Left renal cortex interstitium (tissue), 4 donors: ENCODE data around the gene CLTCL1. TPM values are rescaled to one million over a fixed set of nuclear protein-coding genes. Genes with fewer than 3 reads are reported as not detected.
"Not testable (repeated sequence)": the region's sequence is repeated elsewhere in the genome, so short reads cannot be mapped to it uniquely, and the experiment has no call there.

Experiments
- DNase-seq, 4 donors: peaks; one replicate each; pipeline ENCODE4 v3.0.0-alpha.2; 2013; ENCODE audit warnings: low read depth in 4 of 4, low spot score in 2 of 4, missing footprints in 1 of 4
- polyA plus RNA-seq, 4 donors: library from polyadenylated mRNA; unstranded; fragments of 120-200 nt; gene quantifications; one replicate each; pipeline ENCODE4 v1.2.1, GENCODE V29; 2013; ENCODE audit not compliant: insufficient read length in 4 of 4

Gene CLTCL1
- polyA plus RNA-seq, 4 donors: 3.3 to 7.5 (median 6.0) TPM

GRCh38 chr22:19291218-19291579 is 320 bp downstream of the CLTCL1 start:
- DNase-seq: no peak

GRCh38 chr22:19290400-19291217 is 910 bp downstream of the CLTCL1 start:
- no peak for DNase-seq

GRCh38 chr22:19289475-19290161 is 1.9 kb downstream of the CLTCL1 start:
- DNase-seq: no peak

- DNase-seq: no peak
These were observed 3.6 kb downstream of the CLTCL1 start for GRCh38 chr22:19287889-19288288.

GRCh38 chr22:19287076-19287707 is 4.3 kb downstream of the CLTCL1 start:
- no peak for DNase-seq

GRCh38 chr22:19285831-19286230 is 5.7 kb downstream of the CLTCL1 start:
- no peak for DNase-seq

- not testable (repeated sequence) for DNase-seq
These were observed 12.4 kb downstream of the CLTCL1 start for GRCh38 chr22:19279143-19279542.

GRCh38 chr22:19277785-19278184 is 13.7 kb downstream of the CLTCL1 start:
- DNase-seq: no peak

- DNase-seq: no peak
These were observed 15.5 kb downstream of the CLTCL1 start for GRCh38 chr22:19275919-19276600.

GRCh38 chr22:19275513-19275912 is 16.0 kb downstream of the CLTCL1 start:
- no peak for DNase-seq

GRCh38 chr22:19275104-19275503 is 16.4 kb downstream of the CLTCL1 start:
- no peak for DNase-seq

GRCh38 chr22:19271856-19272535 is 19.5 kb downstream of the CLTCL1 start:
- no peak for DNase-seq

- no peak for DNase-seq
These were observed 20.2 kb downstream of the CLTCL1 start for GRCh38 chr22:19271273-19271855.

GRCh38 chr22:19270873-19271272 is 20.6 kb downstream of the CLTCL1 start:
- no peak for DNase-seq

GRCh38 chr22:19266547-19267086 is 24.9 kb downstream of the CLTCL1 start:
- DNase-seq: no peak

- DNase-seq: no peak
These were observed 25.7 kb downstream of the CLTCL1 start for GRCh38 chr22:19265779-19266178.

GRCh38 chr22:19260804-19261203 is 30.7 kb downstream of the CLTCL1 start:
- no peak for DNase-seq

GRCh38 chr22:19260194-19260593 is 31.3 kb downstream of the CLTCL1 start:
- DNase-seq: no peak

GRCh38 chr22:19258968-19259288 is 32.6 kb downstream of the CLTCL1 start:
- not testable (repeated sequence) for DNase-seq

GRCh38 chr22:19258371-19258770 is 33.1 kb downstream of the CLTCL1 start:
- DNase-seq: no peak
